Esophagus squamous epithelium (tissue), 4 donors: ENCODE results near the gene ZFP62.

Experiments used
- POLR2A ChIP-seq, 4 donors: fragments of 450-650 bp; IDR thresholded peaks; one replicate each; pipeline ENCODE4 v1.6.1; 2017; ENCODE audit warnings: antibody characterized with exemption in 4 of 4, mild to moderate bottlenecking in 4 of 4, moderate library complexity in 3 of 4
- TF ChIP-seq, protein P1 (sequence below), 6 experiments: fragments of 450-650 bp in 4 of 6; fragments of 200-600 bp in 2 of 6; sonication (generic) in 2 of 6; IDR thresholded peaks; one replicate each; pipeline ENCODE4 v1.5.1; 2016 to 2019; ENCODE audit warnings: antibody characterized with exemption in 6 of 6, mild to moderate bottlenecking in 4 of 6, moderate library complexity in 4 of 6

DNA sequence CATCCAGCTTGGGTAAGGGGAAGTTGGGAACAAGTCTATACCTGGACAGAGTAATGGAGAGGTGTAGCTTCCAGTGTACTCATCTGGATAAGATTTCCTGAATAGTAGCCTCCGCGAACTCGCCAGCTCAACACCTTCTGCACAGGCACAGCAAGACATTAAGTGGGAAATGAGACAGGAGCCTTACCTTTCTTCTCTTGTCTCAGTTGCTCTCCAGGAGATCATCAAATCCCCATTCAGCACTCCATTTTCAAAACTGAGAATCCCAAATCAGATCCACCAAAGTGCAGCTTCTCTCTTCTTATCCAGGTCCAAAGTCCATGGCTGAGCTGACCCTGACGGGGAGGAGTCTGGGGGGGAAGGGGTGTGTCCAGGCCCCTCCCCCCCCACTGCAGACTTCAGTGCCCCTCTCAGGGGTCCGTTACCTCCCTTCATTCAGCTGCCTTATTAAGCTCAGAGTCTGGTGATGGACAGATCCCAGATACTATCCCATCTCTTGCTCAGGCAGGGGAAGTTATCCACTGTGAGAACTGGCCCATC is 52.5 kb downstream of the ZFP62 start:
- TF ChIP-seq, protein P1, sequence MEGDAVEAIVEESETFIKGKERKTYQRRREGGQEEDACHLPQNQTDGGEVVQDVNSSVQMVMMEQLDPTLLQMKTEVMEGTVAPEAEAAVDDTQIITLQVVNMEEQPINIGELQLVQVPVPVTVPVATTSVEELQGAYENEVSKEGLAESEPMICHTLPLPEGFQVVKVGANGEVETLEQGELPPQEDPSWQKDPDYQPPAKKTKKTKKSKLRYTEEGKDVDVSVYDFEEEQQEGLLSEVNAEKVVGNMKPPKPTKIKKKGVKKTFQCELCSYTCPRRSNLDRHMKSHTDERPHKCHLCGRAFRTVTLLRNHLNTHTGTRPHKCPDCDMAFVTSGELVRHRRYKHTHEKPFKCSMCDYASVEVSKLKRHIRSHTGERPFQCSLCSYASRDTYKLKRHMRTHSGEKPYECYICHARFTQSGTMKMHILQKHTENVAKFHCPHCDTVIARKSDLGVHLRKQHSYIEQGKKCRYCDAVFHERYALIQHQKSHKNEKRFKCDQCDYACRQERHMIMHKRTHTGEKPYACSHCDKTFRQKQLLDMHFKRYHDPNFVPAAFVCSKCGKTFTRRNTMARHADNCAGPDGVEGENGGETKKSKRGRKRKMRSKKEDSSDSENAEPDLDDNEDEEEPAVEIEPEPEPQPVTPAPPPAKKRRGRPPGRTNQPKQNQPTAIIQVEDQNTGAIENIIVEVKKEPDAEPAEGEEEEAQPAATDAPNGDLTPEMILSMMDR (IDR thresholded peaks at IDR 0.05): no peak
- TF ChIP-seq POLR2A (IDR thresholded peaks at IDR 0.05): no peak
